IMR-90 (cell line): ENCODE data around the gene MMP23B. TPM values are rescaled to one million over a fixed set of nuclear protein-coding genes. Genes with fewer than 3 reads are reported as not detected.

ENCODE experiments used
- ATAC-seq: fragments of 200-7000 bp; cut with Tn5 transposase; 2 replicates; pipeline ENCODE4 v1.9.1; 2020; ENCODE audit warnings: low read depth, mild to moderate bottlenecking, moderate library complexity
- BruUV-seq: library from RNA; stranded (reverse); fragments of 400-500 nt; replicated peaks from 2 replicates; lab custom pipeline; 2021; lab: Mats Ljungman, UMichigan
- CTCF ChIA-PET: fragments of 300-600 bp; formaldehyde crosslinking; extraction: SDS; loops from one replicate; lab custom pipeline; 2021; ENCODE audit warnings: antibody characterized with exemption; lab: Yijun Ruan, JAX
- POLR2A ChIA-PET: fragments of 300-600 bp; sonication (Branson Sonifier 250); formaldehyde crosslinking; loops from one replicate; lab custom pipeline; 2022; ENCODE audit warnings: antibody characterized with exemption; ENCODE audit not compliant: unreplicated experiment; lab: Charles Lee
- DNase-seq: peaks from one replicate; pipeline ENCODE4 v3.0.0; 2013
- H2AFZ ChIP-seq: replicated peaks from 2 replicates; pipeline ENCODE3; 2013; ENCODE audit warnings: low read length, mild to moderate bottlenecking; ENCODE audit not compliant: poor library complexity
- H2AK5ac ChIP-seq: 2 replicates; pipeline ENCODE4 v1.6.1; 2013; ENCODE audit warnings: low read depth, low read length, inconsistent platforms
- H2AK9ac ChIP-seq: replicated peaks from 2 replicates; pipeline ENCODE3; 2013; ENCODE audit warnings: mild to moderate bottlenecking, low read depth, low read length, moderate library complexity; ENCODE audit not compliant: poor library complexity
- H2BK120ac ChIP-seq: 2 replicates; pipeline ENCODE4 v1.6.1; 2013; ENCODE audit warnings: low read depth, low read length, inconsistent platforms
- H2BK15ac ChIP-seq: 3 replicates; pipeline ENCODE4 v1.6.1; 2013; ENCODE audit warnings: low read depth, low read length, inconsistent platforms
- H2BK20ac ChIP-seq: 2 replicates; pipeline ENCODE4 v1.6.1; 2013; ENCODE audit warnings: low read depth, mild to moderate bottlenecking, inconsistent platforms, low read length, moderate library complexity
- H2BK5ac ChIP-seq: 2 replicates; pipeline ENCODE4 v1.6.1; 2013; ENCODE audit warnings: mild to moderate bottlenecking, low read depth, low read length, inconsistent platforms; ENCODE audit not compliant: poor library complexity, severe bottlenecking
- H3K14ac ChIP-seq: replicated peaks from 2 replicates; pipeline ENCODE4 v1.6.1; 2013; ENCODE audit warnings: low read depth, low read length, inconsistent platforms
- H3K18ac ChIP-seq: 2 replicates; pipeline ENCODE4 v1.6.1; 2013; ENCODE audit warnings: low read depth, low read length, control low read depth
- H3K23ac ChIP-seq: 2 replicates; pipeline ENCODE4 v1.6.1; 2013; ENCODE audit warnings: low read depth, low read length, inconsistent platforms
- H3K27ac ChIP-seq: 2 replicates; pipeline ENCODE4 v1.5.1; 2013; ENCODE audit warnings: mild to moderate bottlenecking, control low read depth, low read length; ENCODE audit not compliant: insufficient read depth
- H3K27me3 ChIP-seq: 2 replicates; pipeline ENCODE4 v1.6.1; 2013; ENCODE audit warnings: low read length; ENCODE audit not compliant: control insufficient read depth, insufficient read depth
- H3K36me3 ChIP-seq: 2 replicates; pipeline ENCODE4 v1.6.1; 2013; ENCODE audit warnings: low read length, mixed read lengths; ENCODE audit not compliant: control insufficient read depth, insufficient read depth
- H3K4ac ChIP-seq: 2 replicates; pipeline ENCODE4 v1.6.1; 2013; ENCODE audit warnings: low read depth, low read length, inconsistent platforms
- H3K4me1 ChIP-seq: 2 replicates; pipeline ENCODE4 v1.6.1; 2013; ENCODE audit warnings: low read length, mixed read lengths; ENCODE audit not compliant: control insufficient read depth, insufficient read depth
- H3K4me2 ChIP-seq: 2 replicates; pipeline ENCODE4 v1.6.1; 2013; ENCODE audit warnings: low read depth, mild to moderate bottlenecking, control low read depth, low read length, moderate library complexity
- H3K4me3 ChIP-seq: 2 replicates; pipeline ENCODE4 v1.5.1; 2013; ENCODE audit warnings: low read depth, mild to moderate bottlenecking, control low read depth, low read length, moderate library complexity; ENCODE audit not compliant: insufficient read depth
- H3K56ac ChIP-seq: 2 replicates; pipeline ENCODE4 v1.6.1; 2013; ENCODE audit warnings: low read length, inconsistent platforms; ENCODE audit not compliant: insufficient read depth; ENCODE audit errors: extremely low read depth
- H3K79me1 ChIP-seq, 2 experiments: 2 replicates each; pipeline ENCODE4 v1.6.1; 2013; ENCODE audit warnings: low read length in 2 of 2, inconsistent platforms in 1 of 2, low read depth in 1 of 2
- H3K9ac ChIP-seq: 2 replicates; pipeline ENCODE4 v1.6.1; 2013; ENCODE audit warnings: low read depth, low read length, control low read depth
- H3K9me1 ChIP-seq: 2 replicates; pipeline ENCODE4 v1.6.1; 2013; ENCODE audit warnings: low read length, inconsistent platforms; ENCODE audit not compliant: insufficient read depth
- H3K9me3 ChIP-seq: 2 replicates; pipeline ENCODE4 v1.6.1; 2013; ENCODE audit warnings: low read length; ENCODE audit not compliant: control insufficient read depth, insufficient read depth
- H4K20me1 ChIP-seq: 2 replicates; pipeline ENCODE4 v1.6.1; 2013; ENCODE audit warnings: low read length, inconsistent platforms; ENCODE audit not compliant: insufficient read depth
- H4K5ac ChIP-seq: 2 replicates; pipeline ENCODE4 v1.6.1; 2013; ENCODE audit warnings: mild to moderate bottlenecking, low read depth, low read length, control low read depth
- H4K8ac ChIP-seq, 2 experiments: 2 replicates each; pipeline ENCODE4 v1.6.1; 2013; ENCODE audit warnings: low read depth in 2 of 2, low read length in 2 of 2, control low read depth in 1 of 2, inconsistent platforms in 1 of 2
- H4K91ac ChIP-seq: 2 replicates; pipeline ENCODE4 v1.6.1; 2013; ENCODE audit warnings: low read depth, low read length, inconsistent platforms; ENCODE audit not compliant: insufficient read depth
- CHD1 ChIP-seq: IDR thresholded peaks from 2 replicates; pipeline ENCODE4 v1.6.1; 2012; ENCODE audit warnings: low read depth, low read length, improper control_type of control experiment
- WGBS, 2 experiments: methylation state at CpG; one replicate each; pipeline versions ENCODE4 v1.1.5 to v1.1.7; 2013; ENCODE audit warnings: missing lambda C conversion rate in 2 of 2; ENCODE audit not compliant: insufficient read length in 1 of 2; ENCODE audit errors: extremely low coverage in 2 of 2; 5-methylcytosine and 5-hydroxymethylcytosine counted together
- dilution Hi-C: fragments of 300-500 bp; cut with HindIII; formaldehyde crosslinking; loops from one replicate; pipeline ENCODE4 v1.14.3; 2018; ENCODE audit warnings: low sequenced_read_pairs; ENCODE audit not compliant: unreplicated experiment
- in situ Hi-C: fragments of 300-500 bp; cut with MboI; formaldehyde crosslinking; loops from 3 replicates; pipeline ENCODE4 v1.14.3; 2019; ENCODE audit warnings: low sequenced_read_pairs, inconsistent platforms, mixed read lengths
- intact Hi-C: fragments of 100-400 bp; cut with micrococcal nuclease; formaldehyde crosslinking; loops from 2 replicates; pipeline ENCODE4 v1.10.0; 2022
- polyA plus RNA-seq, 3 experiments: library from polyadenylated mRNA; depleted of rRNA; stranded (reverse); fragments of >200 nt; gene quantifications; 2 replicates each; pipeline ENCODE4 v1.2.3, GENCODE V29; 2012; ENCODE audit warnings: low replicate concordance in 1 of 3
- total RNA-seq: library from RNA; depleted of rRNA; stranded (reverse); fragments of >200 nt; gene quantifications from 2 replicates; pipeline ENCODE4 v1.2.3, GENCODE V29; 2012

MMP23B gene
- total and polyA plus RNA-seq, 2 of the 4 experiments (the other 2 are of a cell fraction) = 1.1 to 5.4 TPM

DNA sequence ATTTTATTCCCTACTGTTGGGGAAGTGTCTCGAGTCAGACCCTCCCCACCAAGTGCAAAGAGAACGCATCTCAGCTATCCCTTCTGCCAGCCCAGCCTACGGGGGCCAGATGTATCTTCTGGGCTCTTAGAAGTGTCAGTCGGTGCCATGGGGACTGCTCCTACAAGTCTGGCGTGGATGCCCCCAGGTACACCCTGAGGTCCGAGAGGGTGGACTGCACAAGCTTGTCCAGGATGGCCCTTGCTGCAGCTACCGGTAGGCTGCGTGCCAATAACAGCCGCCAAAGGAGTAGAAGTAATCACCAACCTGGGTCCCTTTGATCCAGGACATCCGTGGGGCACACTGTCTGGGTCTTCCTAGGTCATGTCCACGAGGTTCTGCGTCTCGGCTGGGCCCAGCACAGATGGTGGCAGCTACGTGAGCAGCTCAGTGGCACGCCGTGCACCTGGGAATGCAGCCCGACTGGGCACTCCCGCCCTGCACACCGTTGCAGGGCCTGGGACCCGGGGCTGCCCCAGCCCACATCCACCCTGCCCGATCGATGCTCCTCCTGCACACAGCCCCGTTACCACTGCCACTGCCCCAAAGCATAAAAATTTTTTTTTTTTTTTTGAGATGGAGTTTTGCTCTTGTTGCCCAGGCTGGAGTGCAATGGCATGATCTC is 48.5 kb upstream of the MMP23B start:
- WGBS, 2 experiments = 80% methylated on average over 17 of the region's 23 CpGs; no CpG with 5 or more reads in 1 of the 2 experiments
- H3K9me1 ChIP-seq = no peaks in the 10 kb centered on the region
- no peak for DNase-seq
- no peaks in the 10 kb centered on the region for H3K79me1 ChIP-seq
- H2AFZ ChIP-seq = peak overlapping the region; percentile 33
- no peak overlapping the region for H2BK15ac ChIP-seq
- CTCF ChIA-PET = interaction anchor here (0.5 kb wide), 1 partner anchor 30 kb away, joined by 4 read pairs; no protein-coding TSS in a partner anchor
- in situ Hi-C loops (no loop called here), intact Hi-C loops (no loop called here), dilution Hi-C loops (no loop called here)
- no TSS peak for BruUV-seq
- no peak overlapping the region for H4K8ac ChIP-seq
- no peak overlapping the region for H3K18ac ChIP-seq
- peaks cover 29% of the 10 kb centered on the region for H3K27me3 ChIP-seq
- no peak for ATAC-seq
- no peak overlapping the region for H2BK120ac ChIP-seq
- no peak overlapping the region for H4K5ac ChIP-seq
- no peak overlapping the region for H3K4me3 ChIP-seq
- no peak overlapping the region for H3K56ac ChIP-seq
- no peak overlapping the region for H3K4ac ChIP-seq
- no peaks in the 10 kb centered on the region for H3K9me3 ChIP-seq
- no peak overlapping the region for H3K27ac ChIP-seq
- H2BK20ac ChIP-seq = no peak overlapping the region
- H4K20me1 ChIP-seq = no peaks in the 10 kb centered on the region
- TF ChIP-seq CHD1 = no peak
- no peak overlapping the region for H3K9ac ChIP-seq
- no peak overlapping the region for H3K23ac ChIP-seq
- H3K4me2 ChIP-seq = no peak overlapping the region
- POLR2A ChIA-PET = no interaction called here
- no peak overlapping the region for H2AK5ac ChIP-seq
- no peak overlapping the region for H3K14ac ChIP-seq
- H3K36me3 ChIP-seq = no peaks in the 10 kb centered on the region
- no peak overlapping the region for H2BK5ac ChIP-seq
- H4K91ac ChIP-seq = no peak overlapping the region
- H3K4me1 ChIP-seq = no peaks in the 10 kb centered on the region
- peak overlapping the region; percentile 55 for H2AK9ac ChIP-seq
